Epithelial cell of esophagus (primary cell): ENCODE measurements around the gene GRIK5.

Source experiments
- DNase-seq: peaks from one replicate; pipeline ENCODE4 v3.0.0; 2010; ENCODE audit warnings: low read depth
- H3K4me3 ChIP-seq: 2 replicates; pipeline ENCODE4 v1.5.1; 2011; ENCODE audit warnings: mild to moderate bottlenecking, low read length, control low read depth
- CTCF ChIP-seq: IDR thresholded peaks from 2 replicates; pipeline ENCODE4 v1.5.1; 2011; ENCODE audit warnings: low read depth, mild to moderate bottlenecking, low read length, control low read depth, inconsistent platforms; ENCODE audit not compliant: insufficient read depth; ENCODE audit errors: missing control alignments

Gene GRIK5

GRCh38 chr19:41974652-41975051, 95.4 kb downstream of the GRIK5 start:
- peak; percentile 55 for DNase-seq
- H3K4me3 ChIP-seq: no peak overlapping the region
- no peak for TF ChIP-seq CTCF

- DNase-seq: no peak
- no peak overlapping the region for H3K4me3 ChIP-seq
- no peak for TF ChIP-seq CTCF
Measured at GRCh38 chr19:41971363-41971762, 98.6 kb downstream of the GRIK5 start.

- H3K4me3 ChIP-seq: no peak overlapping the region
- DNase-seq: no peak
- no peak for TF ChIP-seq CTCF
Measured at GRCh38 chr19:41969772-41970458, 100.1 kb downstream of the GRIK5 start.

GRCh38 chr19:41968751-41969595, 101.0 kb downstream of the GRIK5 start:
- no peak for TF ChIP-seq CTCF
- no peak for DNase-seq
- H3K4me3 ChIP-seq: no peak overlapping the region

- no peak for DNase-seq
- no peak overlapping the region for H3K4me3 ChIP-seq
- no peak for TF ChIP-seq CTCF
Measured at GRCh38 chr19:41967054-41967783, 102.8 kb downstream of the GRIK5 start.

- TF ChIP-seq CTCF: no peak
- H3K4me3 ChIP-seq: no peak overlapping the region
- DNase-seq: no peak
Measured at GRCh38 chr19:41965106-41965505, 104.9 kb downstream of the GRIK5 start.
